ENCODE measurements around the gene GBP1. TPM values are rescaled to one million over a fixed set of nuclear protein-coding genes. Genes with fewer than 3 reads are reported as not detected.

The GBP1 gene
- total and polyA plus RNA-seq, 10 of the 15 experiments (the other 5 are each of a cell fraction or from before 2014, with no cell fraction given) = 1.5 to 8.7 (median 5.0) TPM

DNA sequence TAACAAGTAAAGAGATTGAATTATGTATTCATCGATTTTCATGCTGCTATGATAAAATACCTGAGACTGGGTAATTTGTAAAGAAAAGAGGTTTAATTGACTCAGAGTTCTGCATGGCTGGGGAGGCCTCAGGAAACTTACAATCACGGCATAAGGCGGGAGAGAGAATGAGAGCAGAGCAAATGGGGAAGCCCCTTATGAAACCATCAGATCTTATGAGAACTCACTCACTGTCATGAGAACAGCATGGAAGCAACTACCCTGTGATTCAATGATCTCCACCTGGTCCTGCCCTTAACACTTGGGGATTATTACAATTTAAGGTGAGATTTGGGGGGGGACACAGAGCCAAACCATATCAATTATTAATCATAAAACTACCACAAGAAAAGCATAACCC is 39.1 kb downstream of the GBP1 start:
- intact Hi-C loops (cut with micrococcal nuclease; ENCODE audit: unreplicated experiment) = no loop called here
- FAIRE-seq (no peak), ATAC-seq (no peak), DNase-seq (ENCODE audit: low read depth, low spot score) (no peak)
- no peak overlapping the region for H3K27ac ChIP-seq (ENCODE audit: control insufficient read depth, insufficient read depth)
- 49% methylated on average over 3 of the region's 3 CpGs for WGBS (ENCODE audit: insufficient coverage, insufficient replicate concordance, low lambda C conversion rate, missing lambda C conversion rate)
- POLR2A ChIA-PET = no interaction called here
- SMC1A ChIA-PET (ENCODE audit: uncharacterized antibody, unreplicated experiment) = interaction anchor here (1.5 kb wide), 1 partner anchor 43 kb away, joined by 3 read pairs; no protein-coding TSS in a partner anchor
- H2AFZ ChIP-seq (ENCODE audit: control insufficient read depth, low read depth, low read length) = no peak overlapping the region
- no TSS peak for BruUV-seq (replicated peaks)
- CTCF ChIA-PET = no interaction called here
- no peaks in the 10 kb centered on the region for H3K27me3 ChIP-seq (replicated peaks in 1 of 2; ENCODE audit: control insufficient read depth in 2 of 2, insufficient read depth in 2 of 2, low read length in 1 of 2)
- H3K79me2 ChIP-seq (ENCODE audit: control insufficient read depth, insufficient read depth, low read length) = no peaks in the 10 kb centered on the region; the same call in none of the 2 replicates
- H3K4me1 ChIP-seq (ENCODE audit: control insufficient read depth, insufficient read depth, low read length) = peaks cover 3% of the 10 kb centered on the region; the same call in 1 of the 2 replicates
- RAD21 ChIA-PET (ENCODE audit: unreplicated experiment) = no interaction called here
- no peaks in the 10 kb centered on the region; the same call in 2 of the 3 replicates for H3K9me3 ChIP-seq (replicated peaks; ENCODE audit: control insufficient read depth, insufficient read depth, low read length)
- no peaks in the 10 kb centered on the region for H3K36me3 ChIP-seq (ENCODE audit: control insufficient read depth in 2 of 2, insufficient read depth in 2 of 2, low read length in 1 of 2)
- H3K4me3 ChIP-seq = no peak overlapping the region
- H4K20me1 ChIP-seq (ENCODE audit: control insufficient read depth, insufficient read depth) = no peaks in the 10 kb centered on the region
- H3K4me2 ChIP-seq (ENCODE audit: control insufficient read depth, insufficient read depth) = no peak overlapping the region
- no peak overlapping the region for H3K9ac ChIP-seq (ENCODE audit: control insufficient read depth, insufficient read depth, low read length)
- TF ChIP-seq WRNIP1 (IDR thresholded peaks at IDR 0.05; ENCODE audit: borderline replicate concordance, low read depth, low read length) = no peak
- TF ChIP-seq NR2C2 (IDR thresholded peaks at IDR 0.05; ENCODE audit: borderline replicate concordance, control insufficient read depth, insufficient read length, low read depth) = no peak
- no peak for TF ChIP-seq POU2F2 (IDR thresholded peaks at IDR 0.05; ENCODE audit: borderline replicate concordance, low read depth, low read length)
- TF ChIP-seq NR2C1 (IDR thresholded peaks at IDR 0.05) = no peak
- TF ChIP-seq FOXK2 (IDR thresholded peaks at IDR 0.05) = no peak
- TF ChIP-seq ESRRA (IDR thresholded peaks at IDR 0.05; ENCODE audit: low read length) = no peak
- TF ChIP-seq EGR1 (IDR thresholded peaks at IDR 0.05; ENCODE audit: borderline replicate concordance in 1 of 2, low read depth in 2 of 2, low read length in 2 of 2) = no peak
- no peak for TF ChIP-seq ZNF207 (IDR thresholded peaks at IDR 0.05; ENCODE audit: borderline replicate concordance)
- no peak for TF ChIP-seq DPF2 (IDR thresholded peaks at IDR 0.05)
- no peak for TF ChIP-seq SMAD5 (IDR thresholded peaks at IDR 0.05; ENCODE audit: low read depth)
- TF ChIP-seq, protein P1, sequence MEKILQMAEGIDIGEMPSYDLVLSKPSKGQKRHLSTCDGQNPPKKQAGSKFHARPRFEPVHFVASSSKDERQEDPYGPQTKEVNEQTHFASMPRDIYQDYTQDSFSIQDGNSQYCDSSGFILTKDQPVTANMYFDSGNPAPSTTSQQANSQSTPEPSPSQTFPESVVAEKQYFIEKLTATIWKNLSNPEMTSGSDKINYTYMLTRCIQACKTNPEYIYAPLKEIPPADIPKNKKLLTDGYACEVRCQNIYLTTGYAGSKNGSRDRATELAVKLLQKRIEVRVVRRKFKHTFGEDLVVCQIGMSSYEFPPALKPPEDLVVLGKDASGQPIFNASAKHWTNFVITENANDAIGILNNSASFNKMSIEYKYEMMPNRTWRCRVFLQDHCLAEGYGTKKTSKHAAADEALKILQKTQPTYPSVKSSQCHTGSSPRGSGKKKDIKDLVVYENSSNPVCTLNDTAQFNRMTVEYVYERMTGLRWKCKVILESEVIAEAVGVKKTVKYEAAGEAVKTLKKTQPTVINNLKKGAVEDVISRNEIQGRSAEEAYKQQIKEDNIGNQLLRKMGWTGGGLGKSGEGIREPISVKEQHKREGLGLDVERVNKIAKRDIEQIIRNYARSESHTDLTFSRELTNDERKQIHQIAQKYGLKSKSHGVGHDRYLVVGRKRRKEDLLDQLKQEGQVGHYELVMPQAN (conservative IDR thresholded peaks at IDR 0.05) = no peak
- TF ChIP-seq ZNF622 (IDR thresholded peaks at IDR 0.05) = no peak
- in situ Hi-C loops (cut with MboI) = no loop called here
